HG02943 (cell line): ENCODE measurements around the gene PCOLCE2.
"Not testable (repeated sequence)": the region's sequence is repeated elsewhere in the genome, so short reads cannot be mapped to it uniquely, and the experiment has no call there.

Experiments
- ATAC-seq: cut with Tn5 transposase; IDR thresholded peaks from one replicate; pipeline ENCODE4 v1.9.1; 2021; ENCODE audit warnings: mild to moderate bottlenecking, low read depth, moderate library complexity; ENCODE audit not compliant: unreplicated experiment

The PCOLCE2 gene

GRCh38 chr3:142875099-142875498 is 13.8 kb downstream of the PCOLCE2 start:
- ATAC-seq, result no peak

- not testable (repeated sequence) for ATAC-seq
These were observed 20.5 kb downstream of the PCOLCE2 start for GRCh38 chr3:142868382-142868781.

GRCh38 chr3:142866841-142867631 is 21.8 kb downstream of the PCOLCE2 start:
- ATAC-seq, result no peak

GRCh38 chr3:142863930-142864920 is 24.7 kb downstream of the PCOLCE2 start:
- no peak for ATAC-seq

- ATAC-seq, result no peak
These were observed 25.7 kb downstream of the PCOLCE2 start for GRCh38 chr3:142863010-142863817.

GRCh38 chr3:142861926-142862325 is 27.0 kb downstream of the PCOLCE2 start:
- no peak for ATAC-seq

- ATAC-seq, result no peak
These were observed 30.8 kb downstream of the PCOLCE2 start for GRCh38 chr3:142858043-142858442.

GRCh38 chr3:142857056-142857455 is 31.8 kb downstream of the PCOLCE2 start:
- ATAC-seq, result no peak

GRCh38 chr3:142853270-142854168 is 35.4 kb downstream of the PCOLCE2 start:
- no peak for ATAC-seq

- no peak for ATAC-seq
These were observed 36.9 kb downstream of the PCOLCE2 start for GRCh38 chr3:142852009-142852408.

- no peak for ATAC-seq
These were observed 38.4 kb downstream of the PCOLCE2 start for GRCh38 chr3:142850395-142851023.

- no peak for ATAC-seq
These were observed 39.7 kb downstream of the PCOLCE2 start for GRCh38 chr3:142849148-142849547.

GRCh38 chr3:142846779-142847577 is 41.9 kb downstream of the PCOLCE2 start:
- ATAC-seq, result no peak

GRCh38 chr3:142844339-142844977 is 44.4 kb downstream of the PCOLCE2 start:
- ATAC-seq, result no peak

GRCh38 chr3:142839831-142840230 is 49.1 kb downstream of the PCOLCE2 start:
- ATAC-seq, result no peak

GRCh38 chr3:142837526-142837925 is 51.4 kb downstream of the PCOLCE2 start:
- ATAC-seq, result no peak

- ATAC-seq, result peak; percentile 82
These were observed 60.1 kb downstream of the PCOLCE2 start for GRCh38 chr3:142828703-142829305.
